GM12892 (cell line): ENCODE results near the gene SPATA20.

Experiments used
- DNase-seq: peaks from one replicate; pipeline ENCODE4 v3.0.0; 2011; ENCODE audit not compliant: insufficient read length
- FAIRE-seq: peaks from 2 replicates; lab custom pipeline; 2011; peaks lifted over from hg19 to GRCh38; lab: Jason Lieb, UNC
- POLR2A ChIP-seq: IDR thresholded peaks from 2 replicates; pipeline ENCODE4 v1.6.1; 2011; ENCODE audit warnings: low read depth, low read length, control low read depth
- POLR2AphosphoS5 ChIP-seq: IDR thresholded peaks from 2 replicates; pipeline ENCODE4 v1.6.1; 2011; ENCODE audit warnings: low read depth, low read length, control low read depth
- TAF1 ChIP-seq: IDR thresholded peaks from 2 replicates; pipeline ENCODE4 v1.6.1; 2011; ENCODE audit warnings: low read depth, mild to moderate bottlenecking, control low read depth, low read length, borderline replicate concordance

SPATA20 gene

GRCh38 chr17:50596191-50597037 is 49.4 kb downstream of the SPATA20 start:
- TF ChIP-seq POLR2A (no peak), TAF1 (no peak), POLR2AphosphoS5 (no peak)
- no peak for FAIRE-seq

GRCh38 chr17:50598487-50598886 is 51.5 kb downstream of the SPATA20 start:
- FAIRE-seq, result no peak
- no peak for DNase-seq
- TF ChIP-seq POLR2A (no peak), POLR2AphosphoS5 (no peak), TAF1 (no peak)

More at GRCh38 chr17:50596191-50597037, 49.4 kb downstream of the SPATA20 start:
- no peak for DNase-seq

GRCh38 chr17:50599606-50600005 is 52.6 kb downstream of the SPATA20 start:
- DNase-seq, result no peak
- no peak for FAIRE-seq
- TF ChIP-seq TAF1, result no peak
- no peak for TF ChIP-seq POLR2A
- TF ChIP-seq POLR2AphosphoS5, result no peak

GRCh38 chr17:50601823-50602375 is 54.9 kb downstream of the SPATA20 start:
- no peak for TF ChIP-seq TAF1
- no peak for TF ChIP-seq POLR2AphosphoS5
- no peak for TF ChIP-seq POLR2A
- DNase-seq (no peak), FAIRE-seq (no peak)

GRCh38 chr17:50602836-50603235 is 55.9 kb downstream of the SPATA20 start:
- no peak for TF ChIP-seq TAF1
- no peak for TF ChIP-seq POLR2AphosphoS5
- no peak for TF ChIP-seq POLR2A
- FAIRE-seq (no peak), DNase-seq (no peak)

GRCh38 chr17:50603340-50603739 is 56.4 kb downstream of the SPATA20 start:
- TF ChIP-seq POLR2AphosphoS5 (no peak), POLR2A (no peak), TAF1 (no peak)
- no peak for FAIRE-seq
- DNase-seq, result peak; percentile 53

- TF ChIP-seq TAF1 (no peak), POLR2A (no peak), POLR2AphosphoS5 (no peak)
- FAIRE-seq (no peak), DNase-seq (no peak)
Observed at GRCh38 chr17:50604513-50604912, 57.5 kb downstream of the SPATA20 start.

- TF ChIP-seq POLR2A (no peak), POLR2AphosphoS5 (no peak), TAF1 (no peak)
- DNase-seq (no peak), FAIRE-seq (no peak)
Observed at GRCh38 chr17:50605429-50605828, 58.5 kb downstream of the SPATA20 start.
